H1 (cell line): ENCODE results near the gene SLX9. TPM values are rescaled to one million over a fixed set of nuclear protein-coding genes. Genes with fewer than 3 reads are reported as not detected.

Source experiments
- CBX8 ChIP-seq: fragments of 300-800, 300-1000 bp; sonication (generic); IDR thresholded peaks from 2 replicates; pipeline ENCODE4 v1.7.1; 2016; ENCODE audit warnings: low read depth, low read length, borderline replicate concordance
- KDM5A ChIP-seq: fragments of 200-600 bp; IDR thresholded peaks from 2 replicates; pipeline ENCODE4 v1.7.1; 2012; ENCODE audit warnings: mild to moderate bottlenecking, low read length, inconsistent platforms, mixed read lengths
- PHF8 ChIP-seq: fragments of 200-600 bp; sonication (generic); conservative IDR thresholded peaks from 2 replicates; pipeline ENCODE4 v1.7.1; 2012; ENCODE audit warnings: low read depth, mild to moderate bottlenecking, inconsistent platforms, low read length, moderate library complexity
- POLR2AphosphoS5 ChIP-seq: IDR thresholded peaks from 2 replicates; pipeline ENCODE4 v1.6.1; 2011; ENCODE audit warnings: low read depth, low read length
- SP1 ChIP-seq: IDR thresholded peaks from 2 replicates; pipeline ENCODE4 v1.6.1; 2011; ENCODE audit warnings: low read depth, low read length
- TEAD4 ChIP-seq: IDR thresholded peaks from 2 replicates; pipeline ENCODE4 v1.6.1; 2012; ENCODE audit warnings: low read depth, low read length, inconsistent platforms, mixed read lengths
- ZNF274 ChIP-seq: IDR thresholded peaks from 2 replicates; pipeline ENCODE4 v1.7.0; 2012; ENCODE audit warnings: low read length, borderline replicate concordance; ENCODE audit errors: extremely low read depth
- polyA plus RNA-seq, 7 experiments: library from polyadenylated mRNA; depleted of rRNA in 3 of 7; stranded (reverse) in 5 of 7; unstranded in 2 of 7; fragments of >200 nt in 5 of 7; fragments of 200-250 nt in 2 of 7; gene quantifications; 1 replicate in 5 of 7; 2 replicates in 1 of 7; 4 replicates in 1 of 7; pipeline versions ENCODE4 v1.2.1 to v1.2.3, GENCODE V29; 2011 to 2013; ENCODE audit warnings: missing spikeins in 2 of 7, mixed read lengths in 2 of 7
- total RNA-seq: library from RNA; stranded (reverse); fragmentation: NEBNext Ultra II Directional; extraction: Animal tissue kit (Norgen Biotek cat#: 25700); gene quantifications from 2 replicates; pipeline ENCODE4 v1.2.1, GENCODE V29; 2021

Gene SLX9
- total and polyA plus RNA-seq, 2 of the 8 experiments (the other 6 are each of a cell fraction or from before 2014, with no cell fraction given): 17.7 to 57.3 TPM

GRCh38 chr21:44890961-44891541 lies 48.8 kb upstream of the SLX9 start (continued):
- TF ChIP-seq SP1 (no peak), POLR2AphosphoS5 (no peak), CBX8 (no peak), PHF8 (no peak), KDM5A (no peak), TEAD4 (no peak), ZNF274 (no peak)
